HG03280 (cell line): ENCODE results near the gene UGT1A9.

Experiments used
- ATAC-seq: cut with Tn5 transposase; IDR thresholded peaks from one replicate; pipeline ENCODE4 v1.9.1; 2021; ENCODE audit warnings: mild to moderate bottlenecking, moderate library complexity; ENCODE audit not compliant: unreplicated experiment

The UGT1A9 gene

DNA sequence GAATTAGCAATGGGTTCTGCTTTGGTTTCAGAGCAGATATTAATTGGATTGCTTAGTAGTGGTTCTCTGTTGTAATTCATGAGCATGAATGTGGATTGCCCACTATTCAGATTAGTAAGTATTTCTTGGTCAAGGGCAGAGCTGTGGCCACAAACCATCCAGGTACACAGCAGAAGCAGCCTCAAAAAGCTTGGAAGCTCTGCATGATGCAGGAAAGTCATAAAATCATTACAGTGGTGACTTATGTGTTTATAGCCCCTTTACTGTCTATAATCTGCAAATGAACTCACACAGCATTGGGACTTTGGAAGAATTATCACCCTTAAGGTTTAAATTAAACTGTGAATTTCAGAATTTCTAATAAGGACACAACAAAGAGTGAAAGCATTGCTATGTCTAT, 86.4 kb downstream of the UGT1A9 start:
- no peak for ATAC-seq

DNA sequence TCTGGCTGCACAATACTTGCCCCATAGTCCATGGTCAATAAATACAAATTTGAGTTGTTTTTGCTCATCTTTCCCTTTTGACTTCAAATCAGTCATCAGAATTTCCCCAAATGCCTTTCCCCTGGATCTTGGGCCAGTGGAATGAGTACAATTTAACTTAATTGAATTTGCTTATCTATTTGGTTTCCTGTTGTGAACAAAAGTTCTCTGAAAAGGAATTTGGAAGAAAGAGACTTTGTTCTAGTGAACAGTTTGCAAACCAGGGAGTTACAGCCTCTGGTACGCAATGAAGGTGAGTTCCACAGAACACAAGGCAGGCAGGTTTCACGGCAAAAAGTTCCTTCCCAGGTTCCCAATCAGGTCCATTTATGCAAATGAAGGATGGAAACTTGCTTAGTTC, 87.2 kb downstream of the UGT1A9 start:
- no peak for ATAC-seq

DNA sequence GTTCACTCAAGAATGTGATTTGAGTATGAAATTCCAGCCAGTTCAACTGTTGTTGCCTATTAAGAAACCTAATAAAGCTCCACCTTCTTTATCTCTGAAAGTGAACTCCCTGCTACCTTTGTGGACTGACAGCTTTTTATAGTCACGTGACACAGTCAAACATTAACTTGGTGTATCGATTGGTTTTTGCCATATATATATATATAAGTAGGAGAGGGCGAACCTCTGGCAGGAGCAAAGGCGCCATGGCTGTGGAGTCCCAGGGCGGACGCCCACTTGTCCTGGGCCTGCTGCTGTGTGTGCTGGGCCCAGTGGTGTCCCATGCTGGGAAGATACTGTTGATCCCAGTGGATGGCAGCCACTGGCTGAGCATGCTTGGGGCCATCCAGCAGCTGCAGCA, 88.3 kb downstream of the UGT1A9 start, which contains the start of gene UGT1A1:
TSS of gene UGT1A1 (plus strand) at position 228 of the 400 bp plus-strand sequence. CDS start at position 246, 18 bp downstream.
- no peak for ATAC-seq

DNA sequence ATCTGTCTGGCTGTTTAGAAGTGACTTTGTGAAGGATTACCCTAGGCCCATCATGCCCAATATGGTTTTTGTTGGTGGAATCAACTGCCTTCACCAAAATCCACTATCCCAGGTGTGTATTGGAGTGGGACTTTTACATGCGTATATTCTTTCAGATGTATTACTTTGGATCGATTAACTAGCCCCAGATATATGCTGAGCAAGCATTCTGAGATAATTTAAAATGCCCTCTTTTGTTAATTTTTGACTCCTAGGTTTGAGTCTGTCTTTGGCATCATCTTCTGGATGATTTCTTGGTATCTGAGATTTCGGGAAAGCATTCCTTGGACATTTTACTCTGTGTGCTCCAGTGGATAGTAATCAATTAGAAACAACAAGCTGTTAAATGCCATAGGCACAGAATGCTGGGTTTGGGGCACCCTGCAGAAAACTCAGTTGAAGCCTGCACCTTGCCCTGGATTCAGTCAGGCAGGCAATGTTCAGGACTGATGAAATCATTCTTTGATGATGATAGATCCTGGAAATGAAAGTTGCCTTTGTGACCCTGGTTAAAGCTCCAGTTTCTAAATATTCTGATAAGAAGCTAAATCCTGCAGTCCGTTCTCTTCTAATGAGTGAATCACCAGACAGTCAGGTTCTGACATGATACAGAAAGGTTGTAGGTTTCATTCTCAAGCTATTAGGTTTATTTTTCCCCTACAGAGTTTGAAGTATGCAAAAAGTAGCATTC, 89.5 kb downstream of the UGT1A9 start:
- no peak for ATAC-seq

DNA sequence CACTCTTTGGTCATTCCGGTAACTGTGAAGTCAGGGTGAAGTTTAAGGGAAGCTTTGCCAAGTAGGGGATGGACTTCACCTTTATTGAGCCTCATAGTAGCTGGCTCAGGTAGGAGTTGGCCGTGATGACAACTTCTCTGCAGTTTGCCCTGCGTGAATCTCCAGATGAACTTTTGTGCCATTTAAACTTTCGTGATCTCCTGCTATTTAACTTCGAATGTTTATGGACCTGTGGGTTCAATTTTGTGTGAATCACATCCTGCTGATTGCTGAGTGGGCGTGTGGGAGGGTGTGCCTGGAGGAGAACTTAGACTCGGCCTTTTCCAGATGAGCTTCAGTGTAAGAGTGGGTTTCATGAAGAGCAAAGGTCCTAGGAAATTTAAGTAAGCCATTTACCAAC, 92.6 kb downstream of the UGT1A9 start:
- no peak for ATAC-seq

DNA sequence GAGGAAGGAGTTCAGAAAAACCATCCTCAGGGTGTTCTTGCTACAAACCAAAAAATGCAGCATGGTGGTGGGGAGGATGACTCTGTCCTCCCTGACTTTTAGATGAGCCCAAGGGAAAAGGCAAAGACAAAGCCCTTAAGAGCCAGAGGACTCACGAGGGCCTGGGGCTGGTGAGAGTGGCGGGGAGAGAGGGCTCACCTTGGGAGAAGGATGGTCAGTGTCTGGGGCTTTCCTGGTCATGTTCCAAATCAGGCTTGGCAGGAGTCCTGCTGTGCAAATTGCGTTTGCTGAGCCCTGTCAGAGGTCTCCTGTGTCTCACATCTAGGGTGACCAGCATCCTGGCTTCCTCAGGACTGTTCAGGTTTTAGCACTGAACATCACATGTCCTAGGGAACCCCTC, 93.1 kb downstream of the UGT1A9 start:
- ATAC-seq, result no peak

DNA sequence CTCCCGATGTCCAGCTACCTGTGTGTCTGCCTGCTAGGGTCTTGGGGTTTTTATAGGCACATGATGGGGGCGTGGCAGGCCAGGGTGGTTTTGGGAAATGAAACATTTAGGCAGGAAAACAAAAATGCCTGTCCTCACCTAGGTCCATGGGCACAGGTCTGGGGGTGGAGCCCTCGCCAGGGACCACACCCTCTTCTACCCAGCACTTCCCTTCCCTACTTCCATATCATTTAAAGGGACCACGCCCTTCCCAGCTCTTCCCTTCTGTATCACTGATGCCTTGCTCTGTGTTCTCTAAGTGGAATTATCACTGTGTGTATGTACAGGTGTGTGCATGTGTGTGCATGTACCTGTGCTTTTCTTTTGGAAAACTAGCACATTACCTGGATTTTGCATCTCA, 94.7 kb downstream of the UGT1A9 start:
- ATAC-seq, result no peak

DNA sequence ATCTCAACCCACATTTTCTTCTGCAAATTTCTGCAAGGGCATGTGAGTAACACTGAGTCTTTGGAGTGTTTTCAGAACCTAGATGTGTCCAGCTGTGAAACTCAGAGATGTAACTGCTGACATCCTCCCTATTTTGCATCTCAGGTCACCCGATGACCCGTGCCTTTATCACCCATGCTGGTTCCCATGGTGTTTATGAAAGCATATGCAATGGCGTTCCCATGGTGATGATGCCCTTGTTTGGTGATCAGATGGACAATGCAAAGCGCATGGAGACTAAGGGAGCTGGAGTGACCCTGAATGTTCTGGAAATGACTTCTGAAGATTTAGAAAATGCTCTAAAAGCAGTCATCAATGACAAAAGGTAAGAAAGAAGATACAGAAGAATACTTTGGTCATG, 96.4 kb downstream of the UGT1A9 start:
- ATAC-seq, result no peak

DNA sequence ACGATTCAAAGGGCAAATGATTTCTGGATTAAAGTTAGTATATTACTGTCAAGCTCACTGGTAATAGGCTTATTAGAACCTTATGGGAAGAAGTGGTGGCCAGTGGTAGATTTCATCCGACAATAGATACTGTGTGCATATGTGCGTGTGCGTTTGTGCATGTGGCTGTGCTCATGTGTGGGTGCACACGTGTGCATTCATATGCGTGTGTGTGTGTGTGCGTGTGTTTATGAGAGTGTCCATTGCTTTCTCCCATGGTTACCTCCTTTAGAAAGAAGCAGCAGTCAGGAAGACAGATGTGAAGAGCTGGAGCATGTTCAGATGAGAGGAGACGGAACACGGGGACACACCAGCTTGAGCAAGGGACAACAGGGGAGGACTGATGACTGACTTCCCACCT, 97.6 kb downstream of the UGT1A9 start:
- no peak for ATAC-seq

DNA sequence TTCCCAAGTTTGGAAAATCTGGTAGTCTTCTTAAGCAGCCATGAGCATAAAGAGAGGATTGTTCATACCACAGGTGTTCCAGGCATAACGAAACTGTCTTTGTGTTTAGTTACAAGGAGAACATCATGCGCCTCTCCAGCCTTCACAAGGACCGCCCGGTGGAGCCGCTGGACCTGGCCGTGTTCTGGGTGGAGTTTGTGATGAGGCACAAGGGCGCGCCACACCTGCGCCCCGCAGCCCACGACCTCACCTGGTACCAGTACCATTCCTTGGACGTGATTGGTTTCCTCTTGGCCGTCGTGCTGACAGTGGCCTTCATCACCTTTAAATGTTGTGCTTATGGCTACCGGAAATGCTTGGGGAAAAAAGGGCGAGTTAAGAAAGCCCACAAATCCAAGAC, 100.5 kb downstream of the UGT1A9 start:
- no peak for ATAC-seq

DNA sequence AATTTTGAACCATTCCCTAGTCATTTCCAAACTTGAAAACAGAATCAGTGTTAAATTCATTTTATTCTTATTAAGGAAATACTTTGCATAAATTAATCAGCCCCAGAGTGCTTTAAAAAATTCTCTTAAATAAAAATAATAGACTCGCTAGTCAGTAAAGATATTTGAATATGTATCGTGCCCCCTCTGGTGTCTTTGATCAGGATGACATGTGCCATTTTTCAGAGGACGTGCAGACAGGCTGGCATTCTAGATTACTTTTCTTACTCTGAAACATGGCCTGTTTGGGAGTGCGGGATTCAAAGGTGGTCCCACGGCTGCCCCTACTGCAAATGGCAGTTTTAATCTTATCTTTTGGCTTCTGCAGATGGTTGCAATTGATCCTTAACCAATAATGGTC, 100.9 kb downstream of the UGT1A9 start:
- ATAC-seq, result no peak

DNA sequence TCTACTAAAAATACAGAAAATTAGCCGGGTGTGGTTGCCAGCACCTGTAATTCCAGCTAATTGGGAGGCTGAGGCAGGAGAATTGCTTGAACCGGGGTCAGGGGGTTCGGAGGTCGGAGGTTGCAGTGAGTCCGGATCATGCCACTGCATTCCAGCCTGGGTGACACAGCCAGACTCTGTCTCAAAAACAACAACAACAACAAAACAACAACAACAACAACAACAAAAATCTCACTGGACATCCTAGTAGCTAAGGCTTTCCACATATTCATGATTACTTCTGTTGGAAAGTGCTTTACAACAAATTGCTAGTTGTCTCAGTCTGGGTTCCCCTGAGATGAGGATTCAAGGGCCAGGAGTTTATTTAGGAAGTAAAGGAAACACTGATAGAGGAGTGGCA, 102.2 kb downstream of the UGT1A9 start:
- no peak for ATAC-seq

DNA sequence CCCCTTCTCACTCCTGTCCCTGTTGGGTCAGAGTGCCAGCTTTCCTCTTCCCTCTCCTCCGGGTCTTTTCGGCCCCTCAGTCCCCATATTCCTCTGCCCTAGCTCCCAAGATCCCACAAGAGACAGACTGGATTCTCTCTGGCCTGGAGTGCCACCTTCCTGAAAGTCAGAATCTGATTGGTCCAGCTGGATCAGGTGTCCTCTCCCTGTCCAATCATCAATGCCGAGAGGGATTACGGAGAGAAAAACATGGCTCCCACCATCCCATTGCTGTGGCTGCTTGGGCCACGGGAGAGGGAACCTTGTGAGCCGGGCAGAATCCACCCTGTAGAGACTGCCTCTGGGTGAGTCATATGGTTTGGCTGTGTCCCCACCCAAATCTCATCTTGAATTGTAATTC, 103.7 kb downstream of the UGT1A9 start:
- no peak for ATAC-seq

DNA sequence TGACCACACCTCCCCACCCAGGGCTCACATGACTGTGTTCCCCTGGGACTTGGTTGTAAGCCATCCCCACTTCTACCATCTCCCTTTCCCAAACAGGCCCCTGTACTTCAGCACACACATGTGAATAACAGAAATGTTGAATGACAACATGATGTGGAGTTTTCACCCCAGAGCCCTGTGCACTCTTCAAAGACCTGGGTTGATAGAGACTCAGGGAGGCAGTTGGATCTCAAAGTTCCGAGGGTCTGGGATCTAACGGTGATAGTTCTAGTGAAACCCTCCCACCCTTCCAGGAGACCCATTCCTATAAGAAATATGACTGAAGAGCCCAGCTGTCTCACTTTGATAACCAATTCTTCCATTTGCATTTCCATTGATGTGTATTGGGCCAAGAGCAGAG, 106.3 kb downstream of the UGT1A9 start, which contains the start of gene MROH2A:
TSS of gene MROH2A (plus strand) at position 301 of the 400 bp plus-strand sequence. CDS start 1,029 bp downstream, outside the sequence.
- no peak for ATAC-seq

DNA sequence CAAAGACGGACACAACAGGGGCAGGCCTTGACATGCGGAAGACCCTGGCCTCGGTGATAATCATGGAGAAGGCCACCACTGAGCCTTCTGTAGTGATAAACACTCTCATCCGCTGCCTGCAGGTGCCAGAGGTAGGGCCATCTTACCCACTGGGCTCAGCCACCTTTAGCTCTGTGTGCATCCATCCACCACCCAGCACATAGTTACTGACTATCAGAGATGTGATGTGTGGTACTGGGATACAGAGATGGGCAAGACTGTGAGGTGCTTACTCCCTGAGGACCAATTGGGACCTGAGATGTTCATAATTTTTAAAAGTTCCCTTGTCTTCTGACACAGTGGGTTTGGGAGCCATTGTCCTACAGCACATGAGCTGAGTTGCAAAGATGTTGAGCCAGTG, 108.0 kb downstream of the UGT1A9 start:
- ATAC-seq, result no peak

DNA sequence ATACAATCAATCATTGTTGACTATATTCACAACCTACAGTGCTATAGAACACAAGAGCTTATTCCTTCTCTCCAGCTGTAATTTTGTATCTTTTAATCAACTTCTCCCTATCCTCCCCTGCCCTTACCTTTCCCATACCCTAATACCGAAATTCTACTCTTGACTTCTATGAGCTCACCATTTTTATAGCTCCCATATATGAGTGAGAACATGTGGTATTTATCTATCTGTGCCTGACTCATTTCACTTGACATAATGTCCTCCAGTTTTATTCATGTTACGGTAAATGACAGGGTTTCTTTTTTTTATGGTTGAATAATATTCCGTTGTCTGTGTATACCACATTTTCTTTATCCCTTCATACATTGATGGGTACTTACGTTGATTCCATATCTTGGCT, 109.1 kb downstream of the UGT1A9 start:
- ATAC-seq, result no peak

DNA sequence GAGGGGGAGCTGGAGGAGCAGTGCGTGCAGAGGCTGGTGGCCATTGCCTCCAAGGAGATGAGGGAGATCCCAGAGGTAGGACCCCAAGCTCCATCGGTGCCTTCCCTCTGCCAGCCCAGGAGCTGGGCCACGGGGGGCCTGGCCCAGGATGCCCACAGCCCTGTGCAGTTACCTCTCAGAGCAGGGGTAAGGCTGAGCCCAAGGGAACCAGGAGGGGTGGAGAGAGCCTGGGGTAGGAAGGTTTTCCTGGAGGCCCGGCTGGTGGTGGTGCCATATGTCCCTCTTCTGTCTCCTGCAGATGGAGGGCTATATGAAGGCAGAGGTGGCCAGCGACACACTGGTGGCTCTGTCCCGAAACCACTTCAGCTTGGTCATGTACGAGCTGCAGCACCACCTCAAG, 117.9 kb downstream of the UGT1A9 start:
- ATAC-seq, result no peak

DNA sequence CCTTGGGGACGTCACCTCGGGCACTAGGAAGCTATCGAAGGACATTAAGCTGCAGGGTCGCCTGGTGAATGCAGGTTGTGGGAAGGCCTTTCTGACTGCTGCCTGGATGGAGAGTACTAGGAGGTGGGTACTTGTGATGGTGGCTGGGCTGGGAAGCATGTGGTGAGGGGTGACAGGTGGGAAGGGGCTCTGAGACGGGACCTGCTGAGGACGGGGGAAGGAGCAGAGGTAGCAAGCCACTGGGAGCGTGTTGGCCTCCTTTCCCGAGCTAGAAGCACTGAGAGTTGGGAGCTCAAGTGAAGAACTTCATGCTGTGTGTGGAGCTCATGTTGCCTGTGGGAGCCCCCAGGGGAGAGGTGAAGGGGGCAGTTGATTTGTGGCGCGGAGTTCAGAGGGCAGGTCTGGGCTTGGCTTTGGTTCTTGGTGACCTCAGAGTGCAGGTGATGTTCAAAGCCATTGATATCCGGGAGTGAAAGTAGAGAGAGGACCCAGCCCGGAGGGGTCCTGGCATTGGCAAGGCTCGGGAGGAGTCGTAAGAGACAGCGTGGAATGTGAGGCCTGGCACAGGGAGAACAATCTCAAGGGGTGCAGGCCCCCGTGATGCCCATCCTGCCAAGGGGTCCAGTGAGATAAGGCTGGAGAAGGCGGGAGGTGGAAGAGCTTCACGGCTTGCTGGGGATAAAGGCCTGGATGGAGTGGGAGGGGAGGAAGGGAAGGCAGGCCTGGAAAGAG, 119.6 kb downstream of the UGT1A9 start:
- ATAC-seq, result no peak

DNA sequence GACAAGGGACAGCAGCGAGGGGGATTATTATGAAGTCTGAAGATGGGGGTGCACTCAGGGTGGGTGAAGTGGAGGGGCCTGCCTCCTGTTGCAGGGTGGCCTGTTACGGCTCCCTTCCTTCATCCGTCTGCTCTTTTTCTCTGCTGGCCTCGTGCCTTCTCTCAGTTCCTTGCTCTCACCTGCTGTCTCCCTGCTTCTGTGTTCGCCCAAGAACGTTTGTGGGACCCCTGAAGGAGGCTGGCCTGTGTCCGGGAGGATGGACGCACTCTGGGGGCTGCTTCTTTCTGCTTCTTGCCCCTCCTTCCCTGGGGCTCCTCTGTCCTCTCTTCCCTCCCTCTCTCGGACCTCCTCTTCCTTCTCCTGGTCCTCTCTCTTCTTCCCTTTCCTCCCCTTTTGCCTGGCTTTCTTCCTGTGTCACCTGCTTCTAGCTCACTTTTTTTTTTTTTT, 120.2 kb downstream of the UGT1A9 start:
- ATAC-seq, result no peak

DNA sequence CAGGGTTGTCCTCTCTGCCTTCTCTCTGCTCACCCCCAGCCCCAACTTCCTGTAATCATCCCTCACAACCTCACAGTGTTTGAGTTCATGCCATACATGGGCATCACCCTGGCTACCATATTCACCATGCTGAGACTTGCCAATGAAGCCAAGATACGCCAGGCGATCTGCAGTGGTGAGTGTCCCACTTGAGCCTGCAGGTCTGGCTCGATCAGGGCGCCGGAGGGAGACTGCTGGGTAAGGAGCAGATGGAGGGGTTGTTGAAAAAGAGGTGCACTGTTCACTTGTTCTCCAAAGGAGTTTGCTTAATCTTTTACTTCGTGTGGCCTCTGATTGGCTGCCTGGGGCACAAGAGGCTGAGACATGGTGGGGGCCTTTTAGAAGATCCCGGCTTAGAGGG, 121.0 kb downstream of the UGT1A9 start:
- ATAC-seq, result no peak

DNA sequence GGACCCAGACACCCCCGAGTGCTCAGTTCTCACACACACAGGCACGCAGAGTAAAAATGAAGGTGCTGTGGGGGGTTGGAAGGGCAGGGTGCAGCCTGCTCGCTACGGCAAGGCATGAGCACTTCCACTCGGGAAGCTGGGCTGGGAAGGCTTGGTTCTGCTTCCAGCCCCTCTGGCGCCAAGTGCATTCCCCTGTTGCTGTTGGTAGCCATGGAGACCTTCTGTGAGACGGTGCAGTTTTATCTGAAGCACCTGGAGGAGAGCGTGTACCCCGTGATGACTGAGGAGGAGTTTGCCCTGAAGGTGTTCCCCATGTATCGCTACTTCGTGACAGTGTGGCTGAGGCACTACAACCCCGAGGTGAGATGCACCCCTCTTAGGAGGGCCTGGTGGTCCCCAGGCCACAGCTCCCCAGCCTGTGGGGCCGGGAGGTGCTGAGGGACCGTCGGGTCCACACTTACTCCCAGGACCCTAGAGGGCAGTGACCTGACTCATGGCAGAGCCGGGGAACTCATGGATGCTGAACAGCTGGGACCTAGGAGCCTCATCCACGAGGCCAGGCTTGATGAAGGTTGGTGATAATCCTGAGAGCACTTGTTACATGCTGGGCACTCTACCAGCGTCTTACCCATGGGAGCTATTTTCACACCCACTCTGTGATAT, 121.9 kb downstream of the UGT1A9 start:
- no peak for ATAC-seq
